ENCODE measurements around the gene MYO5B. TPM values are rescaled to one million over a fixed set of nuclear protein-coding genes. Genes with fewer than 3 reads are reported as not detected.

MYO5B gene
- total and polyA plus RNA-seq, 10 of the 15 experiments (the other 5 are each of a cell fraction or from before 2014, with no cell fraction given): 2.5 to 4.5 (median 3.3) TPM

DNA sequence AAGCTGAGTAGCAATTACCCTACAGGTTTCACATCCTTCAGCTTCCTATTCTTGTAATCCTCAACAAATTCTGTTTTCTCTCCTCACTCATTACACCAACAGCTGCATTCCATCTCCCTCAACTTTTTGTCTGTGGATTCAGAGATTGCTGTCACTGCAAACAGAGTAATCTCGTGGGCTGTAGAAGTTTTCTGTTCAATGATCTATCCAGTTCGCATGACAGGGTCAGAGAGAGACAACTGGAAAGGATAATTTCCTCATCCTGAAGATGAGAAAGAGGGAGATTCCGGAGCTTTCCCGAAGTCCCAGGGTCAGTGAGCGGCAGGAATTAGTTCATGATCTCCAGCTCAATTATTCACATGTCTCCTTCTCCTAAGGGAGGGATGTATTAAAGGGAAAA lies 75.7 kb downstream of the MYO5B start (continued):
- TF ChIP-seq, protein P1, sequence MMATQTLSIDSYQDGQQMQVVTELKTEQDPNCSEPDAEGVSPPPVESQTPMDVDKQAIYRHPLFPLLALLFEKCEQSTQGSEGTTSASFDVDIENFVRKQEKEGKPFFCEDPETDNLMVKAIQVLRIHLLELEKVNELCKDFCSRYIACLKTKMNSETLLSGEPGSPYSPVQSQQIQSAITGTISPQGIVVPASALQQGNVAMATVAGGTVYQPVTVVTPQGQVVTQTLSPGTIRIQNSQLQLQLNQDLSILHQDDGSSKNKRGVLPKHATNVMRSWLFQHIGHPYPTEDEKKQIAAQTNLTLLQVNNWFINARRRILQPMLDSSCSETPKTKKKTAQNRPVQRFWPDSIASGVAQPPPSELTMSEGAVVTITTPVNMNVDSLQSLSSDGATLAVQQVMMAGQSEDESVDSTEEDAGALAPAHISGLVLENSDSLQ (IDR thresholded peaks at IDR 0.05): no peak
- no peak for TF ChIP-seq CHD2 (IDR thresholded peaks at IDR 0.05; ENCODE audit: borderline replicate concordance, low read depth, low read length)
- no peak for TF ChIP-seq ASH2L (IDR thresholded peaks at IDR 0.05; ENCODE audit: borderline replicate concordance, low read depth)
- TF ChIP-seq, protein P2, sequence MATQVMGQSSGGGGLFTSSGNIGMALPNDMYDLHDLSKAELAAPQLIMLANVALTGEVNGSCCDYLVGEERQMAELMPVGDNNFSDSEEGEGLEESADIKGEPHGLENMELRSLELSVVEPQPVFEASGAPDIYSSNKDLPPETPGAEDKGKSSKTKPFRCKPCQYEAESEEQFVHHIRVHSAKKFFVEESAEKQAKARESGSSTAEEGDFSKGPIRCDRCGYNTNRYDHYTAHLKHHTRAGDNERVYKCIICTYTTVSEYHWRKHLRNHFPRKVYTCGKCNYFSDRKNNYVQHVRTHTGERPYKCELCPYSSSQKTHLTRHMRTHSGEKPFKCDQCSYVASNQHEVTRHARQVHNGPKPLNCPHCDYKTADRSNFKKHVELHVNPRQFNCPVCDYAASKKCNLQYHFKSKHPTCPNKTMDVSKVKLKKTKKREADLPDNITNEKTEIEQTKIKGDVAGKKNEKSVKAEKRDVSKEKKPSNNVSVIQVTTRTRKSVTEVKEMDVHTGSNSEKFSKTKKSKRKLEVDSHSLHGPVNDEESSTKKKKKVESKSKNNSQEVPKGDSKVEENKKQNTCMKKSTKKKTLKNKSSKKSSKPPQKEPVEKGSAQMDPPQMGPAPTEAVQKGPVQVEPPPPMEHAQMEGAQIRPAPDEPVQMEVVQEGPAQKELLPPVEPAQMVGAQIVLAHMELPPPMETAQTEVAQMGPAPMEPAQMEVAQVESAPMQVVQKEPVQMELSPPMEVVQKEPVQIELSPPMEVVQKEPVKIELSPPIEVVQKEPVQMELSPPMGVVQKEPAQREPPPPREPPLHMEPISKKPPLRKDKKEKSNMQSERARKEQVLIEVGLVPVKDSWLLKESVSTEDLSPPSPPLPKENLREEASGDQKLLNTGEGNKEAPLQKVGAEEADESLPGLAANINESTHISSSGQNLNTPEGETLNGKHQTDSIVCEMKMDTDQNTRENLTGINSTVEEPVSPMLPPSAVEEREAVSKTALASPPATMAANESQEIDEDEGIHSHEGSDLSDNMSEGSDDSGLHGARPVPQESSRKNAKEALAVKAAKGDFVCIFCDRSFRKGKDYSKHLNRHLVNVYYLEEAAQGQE (IDR thresholded peaks at IDR 0.05; ENCODE audit: low read depth, low read length): no peak

DNA sequence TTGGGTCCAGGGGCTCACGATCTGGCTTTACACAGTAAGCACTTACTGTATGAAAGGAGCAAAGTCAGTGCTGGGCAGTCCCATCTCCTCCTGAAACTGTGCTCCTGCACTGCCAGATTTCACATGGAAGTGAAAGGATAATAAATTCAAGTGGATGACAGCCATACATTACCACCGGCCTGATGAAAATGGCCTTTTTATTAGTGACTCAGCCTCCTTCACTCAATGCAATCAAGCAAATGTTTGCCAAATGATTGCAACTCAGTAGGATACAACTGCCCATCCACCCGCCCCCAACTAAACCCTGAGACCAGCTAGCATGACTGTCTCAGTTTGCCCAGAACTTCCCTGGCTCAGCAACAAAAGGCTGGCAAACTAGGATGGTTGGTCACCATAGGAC lies 77.1 kb downstream of the MYO5B start:
- in situ Hi-C loops (cut with MboI) (loop anchor here (10.0 kb wide), 1 partner anchor 237 kb away; no protein-coding TSS in a partner anchor), intact Hi-C loops (cut with micrococcal nuclease; ENCODE audit: unreplicated experiment) (no loop called here)
- H2AFZ ChIP-seq (ENCODE audit: control insufficient read depth, low read depth, low read length): no peak overlapping the region
- no peak overlapping the region for H3K4me3 ChIP-seq
- ATAC-seq: no peak
- no peaks in the 10 kb centered on the region for H3K36me3 ChIP-seq (ENCODE audit: control insufficient read depth in 2 of 2, insufficient read depth in 2 of 2, low read length in 1 of 2)
- H3K27ac ChIP-seq (ENCODE audit: control insufficient read depth, insufficient read depth): no peak overlapping the region
- no peak for FAIRE-seq
- no peak overlapping the region for H3K9ac ChIP-seq (ENCODE audit: control insufficient read depth, insufficient read depth, low read length)
- ChIA-PET POLR2A (no interaction called here), RAD21 (ENCODE audit: unreplicated experiment) (interaction anchor here (2.4 kb wide), 1 partner anchor 10 kb away, joined by 7 read pairs; no protein-coding TSS in a partner anchor), SMC1A (ENCODE audit: uncharacterized antibody, unreplicated experiment) (interaction anchor here (1.1 to 8.9 kb wide), 4 partner anchors 11 to 70 kb away, joined by 3 to 76 read pairs (median 4); no protein-coding TSS in a partner anchor), CTCF (interaction anchor here (0.8 to 2.5 kb wide), 2 partner anchors 12 to 25 kb away, joined by 5 to 16 read pairs; no protein-coding TSS in a partner anchor)
- no peaks in the 10 kb centered on the region for H3K4me1 ChIP-seq (ENCODE audit: control insufficient read depth, insufficient read depth, low read length)
- no peaks in the 10 kb centered on the region for H4K20me1 ChIP-seq (ENCODE audit: control insufficient read depth, insufficient read depth)
- no peaks in the 10 kb centered on the region for H3K9me3 ChIP-seq (replicated peaks; ENCODE audit: control insufficient read depth, insufficient read depth, low read length)
- H3K27me3 ChIP-seq (replicated peaks in 1 of 2; ENCODE audit: control insufficient read depth in 2 of 2, insufficient read depth in 2 of 2, low read length in 1 of 2): peaks cover 0 to 4% of the 10 kb centered on the region in 2 experiments; a peak in 2 of 4 replicates
- no TSS peak for BruUV-seq (replicated peaks)
- 16% methylated on average over 3 of the region's 3 CpGs for WGBS (ENCODE audit: insufficient coverage, insufficient replicate concordance, low lambda C conversion rate, missing lambda C conversion rate)
- no peak overlapping the region for H3K4me2 ChIP-seq (ENCODE audit: control insufficient read depth, insufficient read depth)
- TF ChIP-seq ZNF207 (IDR thresholded peaks at IDR 0.05; ENCODE audit: borderline replicate concordance): no peak
- TF ChIP-seq, protein P3, sequence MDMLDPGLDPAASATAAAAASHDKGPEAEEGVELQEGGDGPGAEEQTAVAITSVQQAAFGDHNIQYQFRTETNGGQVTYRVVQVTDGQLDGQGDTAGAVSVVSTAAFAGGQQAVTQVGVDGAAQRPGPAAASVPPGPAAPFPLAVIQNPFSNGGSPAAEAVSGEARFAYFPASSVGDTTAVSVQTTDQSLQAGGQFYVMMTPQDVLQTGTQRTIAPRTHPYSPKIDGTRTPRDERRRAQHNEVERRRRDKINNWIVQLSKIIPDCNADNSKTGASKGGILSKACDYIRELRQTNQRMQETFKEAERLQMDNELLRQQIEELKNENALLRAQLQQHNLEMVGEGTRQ (IDR thresholded peaks at IDR 0.05; ENCODE audit: borderline replicate concordance, low read depth, low read length): no peak
- TF ChIP-seq SMARCA5 (IDR thresholded peaks at IDR 0.05): no peak
- TF ChIP-seq SREBF1 (IDR thresholded peaks at IDR 0.05; ENCODE audit: low read length): no peak
- no peak for DNase-seq (ENCODE audit: low read depth, low spot score)
- H3K79me2 ChIP-seq (ENCODE audit: control insufficient read depth, insufficient read depth, low read length): no peaks in the 10 kb centered on the region
